Lung (tissue), 12 donors: ENCODE data around the gene TRMT44. TPM values are rescaled to one million over a fixed set of nuclear protein-coding genes. Genes with fewer than 3 reads are reported as not detected.

Experiments
- ATAC-seq: fragments of 200-7000 bp; cut with Tn5 transposase; one replicate; pipeline ENCODE4 v1.9.1; 2020; ENCODE audit warnings: moderate number of reproducible peaks; ENCODE audit not compliant: insufficient read depth, low FRiP score
- DNase-seq, 3 donors: peaks; one replicate each; pipeline ENCODE4 v3.0.0-alpha.2; 2013 to 2017
- H3K27ac ChIP-seq, 2 donors: one replicate each; pipeline ENCODE4 v1.5.1; 2013; ENCODE audit warnings: mild to moderate bottlenecking in 2 of 2, moderate library complexity in 2 of 2, control low read depth in 1 of 2, inconsistent platforms in 1 of 2, low read depth in 1 of 2, low read length in 1 of 2
- H3K27me3 ChIP-seq, 3 donors: one replicate each; pipeline ENCODE4 v1.5.1; 2013; ENCODE audit warnings: low read length in 2 of 3; ENCODE audit not compliant: control insufficient read depth in 3 of 3, insufficient read depth in 3 of 3
- H3K36me3 ChIP-seq, 4 donors: one replicate each; pipeline ENCODE4 v1.5.1; 2013; ENCODE audit warnings: low read length in 4 of 4, mild to moderate bottlenecking in 1 of 4, moderate library complexity in 1 of 4; ENCODE audit not compliant: control insufficient read depth in 4 of 4, insufficient read depth in 4 of 4
- H3K4me1 ChIP-seq, 5 donors: one replicate each; pipeline ENCODE4 v1.5.1; 2013; ENCODE audit warnings: low read length in 5 of 5, mild to moderate bottlenecking in 2 of 5, moderate library complexity in 1 of 5; ENCODE audit not compliant: control insufficient read depth in 5 of 5, insufficient read depth in 5 of 5
- H3K4me3 ChIP-seq: one replicate; pipeline ENCODE4 v1.5.1; 2013; ENCODE audit warnings: mild to moderate bottlenecking, control low read depth, moderate library complexity
- H3K9ac ChIP-seq, 2 donors: one replicate each; pipeline ENCODE4 v1.5.1; 2013; ENCODE audit warnings: low read length in 2 of 2, control low read depth in 1 of 2; ENCODE audit not compliant: insufficient read depth in 1 of 2
- H3K9me3 ChIP-seq, 4 donors: one replicate each; pipeline ENCODE4 v1.5.1; 2013; ENCODE audit warnings: low read length in 3 of 4, mild to moderate bottlenecking in 1 of 4, moderate library complexity in 1 of 4; ENCODE audit not compliant: control insufficient read depth in 4 of 4, insufficient read depth in 3 of 4
- WGBS, 2 donors: extraction: QIAGEN DNeasy Blood & Tissue Kit; methylation state at CpG; one replicate each; pipeline ENCODE4 v1.1.7; 2013; 5-methylcytosine and 5-hydroxymethylcytosine counted together
- polyA plus RNA-seq, 2 donors: library from polyadenylated mRNA; stranded (reverse); fragments of 200-250 nt; gene quantifications; one replicate each; pipeline ENCODE4 v1.2.1, GENCODE V29; 2013
- total RNA-seq, 2 donors: library from RNA; depleted of rRNA in 1 of 2; stranded (reverse); fragments of >200 nt in 1 of 2; gene quantifications; one replicate each; pipeline ENCODE4 v1.2.1, GENCODE V29; 2014 to 2021
- TF ChIP-seq, protein P1 (sequence below): IDR thresholded peaks from 2 replicates; pipeline ENCODE4 v1.5.1; 2012; ENCODE audit warnings: mild to moderate bottlenecking; ENCODE audit errors: control extremely low read depth, extremely low read depth
- donor health status: control.
- donor health status: control.
- donor health status: Bipolar disorder and iron deficiency.
- donor health status: healthy.
- donor health status: DM: yes; HTN: yes; CAD: no.

Gene TRMT44
- total and polyA plus RNA-seq, 4 donors, result 7.3 to 24.8 (median 15.0) TPM

DNA sequence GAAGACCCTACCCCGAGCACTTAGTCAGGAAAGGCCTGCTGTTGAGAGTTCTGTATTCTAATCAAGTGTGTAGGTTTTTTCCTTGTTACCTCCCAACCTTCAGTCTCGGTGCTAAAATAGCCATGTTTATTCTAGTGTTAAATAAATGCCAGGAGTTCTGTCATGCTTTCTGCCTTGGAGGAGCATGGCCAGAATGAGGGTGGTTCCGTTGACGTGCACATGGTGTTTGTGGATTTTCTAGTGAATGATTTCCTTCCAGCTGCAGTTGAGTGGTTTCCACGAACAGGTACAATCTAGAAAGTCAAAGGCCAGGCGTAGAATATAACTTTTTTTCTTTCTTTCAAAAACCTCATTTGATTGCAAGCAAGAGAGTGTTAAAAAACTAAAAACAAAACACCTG lies 21.0 kb downstream of the TRMT44 start:
- H3K9me3 ChIP-seq, result no peaks in the 10 kb centered on the region
- TF ChIP-seq, protein P1, sequence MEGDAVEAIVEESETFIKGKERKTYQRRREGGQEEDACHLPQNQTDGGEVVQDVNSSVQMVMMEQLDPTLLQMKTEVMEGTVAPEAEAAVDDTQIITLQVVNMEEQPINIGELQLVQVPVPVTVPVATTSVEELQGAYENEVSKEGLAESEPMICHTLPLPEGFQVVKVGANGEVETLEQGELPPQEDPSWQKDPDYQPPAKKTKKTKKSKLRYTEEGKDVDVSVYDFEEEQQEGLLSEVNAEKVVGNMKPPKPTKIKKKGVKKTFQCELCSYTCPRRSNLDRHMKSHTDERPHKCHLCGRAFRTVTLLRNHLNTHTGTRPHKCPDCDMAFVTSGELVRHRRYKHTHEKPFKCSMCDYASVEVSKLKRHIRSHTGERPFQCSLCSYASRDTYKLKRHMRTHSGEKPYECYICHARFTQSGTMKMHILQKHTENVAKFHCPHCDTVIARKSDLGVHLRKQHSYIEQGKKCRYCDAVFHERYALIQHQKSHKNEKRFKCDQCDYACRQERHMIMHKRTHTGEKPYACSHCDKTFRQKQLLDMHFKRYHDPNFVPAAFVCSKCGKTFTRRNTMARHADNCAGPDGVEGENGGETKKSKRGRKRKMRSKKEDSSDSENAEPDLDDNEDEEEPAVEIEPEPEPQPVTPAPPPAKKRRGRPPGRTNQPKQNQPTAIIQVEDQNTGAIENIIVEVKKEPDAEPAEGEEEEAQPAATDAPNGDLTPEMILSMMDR, result no peak
- WGBS, 2 donors, result 85 to 90% methylated on average over 6 of the region's 6 CpGs
- H3K4me1 ChIP-seq, result peaks cover 0 to 3% (median 0%) of the 10 kb centered on the region in 5 donors
- no peak overlapping the region for H3K9ac ChIP-seq
- H3K4me3 ChIP-seq, result no peak overlapping the region
- H3K27ac ChIP-seq, result no peak overlapping the region
- ATAC-seq, result no peak
- no peak for DNase-seq
- no peaks in the 10 kb centered on the region for H3K27me3 ChIP-seq
- H3K36me3 ChIP-seq, result peaks cover 14 to 33% (median 22%) of the 10 kb centered on the region in 4 donors

DNA sequence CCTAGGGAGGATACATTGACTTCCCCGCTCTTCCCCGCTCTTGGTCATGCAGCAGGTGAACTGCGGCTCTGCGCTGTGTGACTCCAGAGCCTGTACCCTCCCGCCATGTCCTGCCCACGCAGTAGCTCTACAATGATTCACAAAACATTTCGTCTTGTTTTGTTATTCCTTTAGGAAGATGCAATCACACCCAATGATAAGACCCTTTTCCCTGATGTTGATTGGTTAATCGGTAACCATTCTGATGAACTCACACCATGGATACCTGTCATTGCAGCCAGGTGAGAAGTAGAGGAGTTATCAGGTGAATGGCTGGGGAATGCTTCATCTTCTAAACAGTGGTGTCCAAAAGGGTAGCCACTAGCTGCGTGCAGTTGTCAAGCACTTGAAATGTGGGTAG lies 23.2 kb downstream of the TRMT44 start:
- H3K36me3 ChIP-seq, result peaks cover 12 to 38% (median 20%) of the 10 kb centered on the region in 4 donors

DNA sequence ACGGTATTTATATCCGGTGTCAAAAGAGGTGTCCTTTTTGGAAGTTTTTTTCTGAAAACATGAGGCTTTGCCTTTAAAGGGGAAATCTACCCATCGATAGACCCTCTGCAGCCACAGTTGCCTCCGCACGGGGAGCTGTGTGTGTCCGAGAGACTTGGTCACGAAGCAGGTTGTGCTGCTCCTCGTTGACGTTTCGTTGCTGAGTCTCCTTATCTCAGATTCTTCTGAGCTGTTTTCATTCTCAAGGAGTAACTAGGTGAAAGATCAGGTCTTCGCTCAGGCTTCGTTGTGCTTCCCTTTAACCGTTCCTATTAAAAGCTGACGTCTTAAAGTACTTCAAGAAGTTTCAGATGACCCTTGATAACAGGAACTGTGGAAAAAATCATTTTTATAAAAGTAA lies 23.8 kb downstream of the TRMT44 start:
- Histone ChIP-seq H3K36me3 (peaks cover 9 to 42% (median 21%) of the 10 kb centered on the region in 4 donors), H3K4me1 (peaks cover 0 to 3% (median 0%) of the 10 kb centered on the region in 5 donors), H3K27ac (no peak overlapping the region), H3K4me3 (no peak overlapping the region), H3K9me3 (no peaks in the 10 kb centered on the region), H3K9ac (no peak overlapping the region), H3K27me3 (no peaks in the 10 kb centered on the region)
- no peak for DNase-seq
- TF ChIP-seq, protein P1, result no peak
- no peak for ATAC-seq
- 87 to 93% methylated on average over 14 of the region's 14 CpGs for WGBS, 2 donors

More for the DNA sequence above, 23.2 kb downstream of the TRMT44 start:
- Histone ChIP-seq H3K9me3 (no peaks in the 10 kb centered on the region), H3K4me1 (peaks cover 0 to 3% (median 0%) of the 10 kb centered on the region in 5 donors), H3K9ac (no peak overlapping the region), H3K4me3 (no peak overlapping the region), H3K27me3 (no peaks in the 10 kb centered on the region), H3K27ac (no peak overlapping the region)
- DNase-seq (no peak), ATAC-seq (no peak)
- 95 to 97% methylated on average over 9 of the region's 9 CpGs for WGBS, 2 donors
- TF ChIP-seq, protein P1, result no peak
